Esophagus squamous epithelium (tissue), 5 donors: ENCODE results near the gene PRMT5. TPM values are rescaled to one million over a fixed set of nuclear protein-coding genes. Genes with fewer than 3 reads are reported as not detected.

Experiments
- DNase-seq: peaks from one replicate; lab custom pipeline; 2025; lab: John Stamatoyannopoulos, UW
- H3K27ac ChIP-seq, 4 donors: fragments of 200-600 bp; sonication (generic); one replicate each; pipeline ENCODE4 v1.5.1; 2016 to 2019; ENCODE audit warnings: mild to moderate bottlenecking in 1 of 4
- H3K27me3 ChIP-seq, 4 donors: fragments of 200-600 bp; sonication (generic); 1 replicate in 3 of 4; 2 replicates in 1 of 4; pipeline versions ENCODE4 v1.5.1 to v1.6.0; 2017 to 2021; ENCODE audit warnings: antibody characterized with exemption in 1 of 4
- H3K36me3 ChIP-seq, 3 donors: fragments of 200-600 bp; sonication (generic); one replicate each; pipeline ENCODE4 v1.5.1; 2016 to 2019
- H3K4me1 ChIP-seq, 3 donors: fragments of 200-600 bp; sonication (generic); one replicate each; pipeline ENCODE4 v1.5.1; 2017 to 2019
- H3K4me3 ChIP-seq, 4 donors: fragments of 200-600 bp; sonication (generic); 1 replicate in 3 of 4; 2 replicates in 1 of 4; pipeline ENCODE4 v1.5.1; 2016 to 2019; ENCODE audit warnings: mild to moderate bottlenecking in 2 of 4, moderate library complexity in 1 of 4
- H3K9me3 ChIP-seq, 3 donors: fragments of 200-600 bp; sonication (generic); one replicate each; pipeline ENCODE4 v1.5.1; 2016 to 2019
- POLR2A ChIP-seq, 4 donors: fragments of 450-650 bp; IDR thresholded peaks; one replicate each; pipeline ENCODE4 v1.6.1; 2017; ENCODE audit warnings: antibody characterized with exemption in 4 of 4, mild to moderate bottlenecking in 4 of 4, moderate library complexity in 3 of 4
- WGBS, 2 donors: methylation state at CpG; one replicate each; pipeline ENCODE4 v1.1.5; 2018; 5-methylcytosine and 5-hydroxymethylcytosine counted together
- intact Hi-C: fragments of 100-400 bp; cut with DNase I; formaldehyde crosslinking; loops from one replicate; pipeline ENCODE4 v1.15.0; 2022
- total RNA-seq, 4 donors: library from RNA; depleted of rRNA; stranded (reverse); fragments of >200 nt; gene quantifications; one replicate each; pipeline ENCODE4 v1.1.0, GENCODE V29; 2016
- TF ChIP-seq, protein P1 (sequence below), 6 experiments: fragments of 450-650 bp in 4 of 6; fragments of 200-600 bp in 2 of 6; sonication (generic) in 2 of 6; IDR thresholded peaks; one replicate each; pipeline ENCODE4 v1.5.1; 2016 to 2019; ENCODE audit warnings: antibody characterized with exemption in 6 of 6, mild to moderate bottlenecking in 4 of 6, moderate library complexity in 4 of 6
- donor health status: DM: yes; HTN: yes; CAD: no.

Gene PRMT5
- total RNA-seq, 4 donors from 2014 or later, result 36.5 to 75.0 (median 66.1) TPM

GRCh38 chr14:22976620-22977433 lies 47.7 kb upstream of the PRMT5 start:
- Histone ChIP-seq H3K36me3 (peaks cover 0 to 46% (median 6%) of the 10 kb centered on the region in 3 donors), H3K27ac (peak overlapping the region; percentile 90 to 95 (median 94)), H3K4me3 (no peak overlapping the region), H3K4me1 (peaks cover 23 to 83% (median 27%) of the 10 kb centered on the region in 3 donors), H3K9me3 (no peaks in the 10 kb centered on the region), H3K27me3 (peaks cover 0 to 13% (median 0%) of the 10 kb centered on the region in 4 donors)
- TF ChIP-seq, protein P1, sequence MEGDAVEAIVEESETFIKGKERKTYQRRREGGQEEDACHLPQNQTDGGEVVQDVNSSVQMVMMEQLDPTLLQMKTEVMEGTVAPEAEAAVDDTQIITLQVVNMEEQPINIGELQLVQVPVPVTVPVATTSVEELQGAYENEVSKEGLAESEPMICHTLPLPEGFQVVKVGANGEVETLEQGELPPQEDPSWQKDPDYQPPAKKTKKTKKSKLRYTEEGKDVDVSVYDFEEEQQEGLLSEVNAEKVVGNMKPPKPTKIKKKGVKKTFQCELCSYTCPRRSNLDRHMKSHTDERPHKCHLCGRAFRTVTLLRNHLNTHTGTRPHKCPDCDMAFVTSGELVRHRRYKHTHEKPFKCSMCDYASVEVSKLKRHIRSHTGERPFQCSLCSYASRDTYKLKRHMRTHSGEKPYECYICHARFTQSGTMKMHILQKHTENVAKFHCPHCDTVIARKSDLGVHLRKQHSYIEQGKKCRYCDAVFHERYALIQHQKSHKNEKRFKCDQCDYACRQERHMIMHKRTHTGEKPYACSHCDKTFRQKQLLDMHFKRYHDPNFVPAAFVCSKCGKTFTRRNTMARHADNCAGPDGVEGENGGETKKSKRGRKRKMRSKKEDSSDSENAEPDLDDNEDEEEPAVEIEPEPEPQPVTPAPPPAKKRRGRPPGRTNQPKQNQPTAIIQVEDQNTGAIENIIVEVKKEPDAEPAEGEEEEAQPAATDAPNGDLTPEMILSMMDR (IDR thresholded peaks at IDR 0.05), result no peak
- TF ChIP-seq POLR2A (IDR thresholded peaks at IDR 0.05), result no peak
- intact Hi-C loops, result loop anchor here (5.0 kb wide), 1 partner anchor 45 kb away; no protein-coding TSS in a partner anchor
- DNase-seq, result no peak
- 15 to 22% methylated on average over 6 of the region's 6 CpGs for WGBS, 2 donors

- H3K27ac ChIP-seq, result peak overlapping the region in 3 of 4 donors; percentile 9 to 29 (median 29)
- no peak for TF ChIP-seq POLR2A (IDR thresholded peaks at IDR 0.05)
- TF ChIP-seq, protein P1 (IDR thresholded peaks at IDR 0.05), result no peak
- intact Hi-C loops, result loop anchor here (5.0 kb wide), 1 partner anchor 42 kb away; no protein-coding TSS in a partner anchor
Observed at GRCh38 chr14:22974530-22975313, 45.5 kb upstream of the PRMT5 start.

GRCh38 chr14:22973217-22974032 lies 44.2 kb upstream of the PRMT5 start:
- intact Hi-C loops, result no loop called here
- TF ChIP-seq POLR2A (IDR thresholded peaks at IDR 0.05), result no peak
- TF ChIP-seq, protein P1 (IDR thresholded peaks at IDR 0.05), result peak in 5 of 6 experiments; percentile 66 to 79 (median 69)
- Histone ChIP-seq H3K27ac (peak overlapping the region; percentile 9 to 21 (median 15)), H3K4me3 (no peak overlapping the region), H3K27me3 (no peaks in the 10 kb centered on the region), H3K9me3 (no peaks in the 10 kb centered on the region), H3K4me1 (peaks cover 20 to 49% (median 22%) of the 10 kb centered on the region in 3 donors), H3K36me3 (peaks cover 0 to 62% (median 6%) of the 10 kb centered on the region in 3 donors)
- DNase-seq, result no peak
- 68 to 93% methylated on average over 3 of the region's 6 CpGs for WGBS, 2 donors

More at GRCh38 chr14:22974530-22975313, 45.5 kb upstream of the PRMT5 start:
- WGBS, 2 donors, result 54 to 90% methylated on average over 6 to 9 of the region's 9 CpGs
- H3K9me3 ChIP-seq, result no peaks in the 10 kb centered on the region
- no peak overlapping the region for H3K4me3 ChIP-seq
- H3K4me1 ChIP-seq, result peaks cover 23 to 62% (median 24%) of the 10 kb centered on the region in 3 donors
- no peaks in the 10 kb centered on the region for H3K27me3 ChIP-seq
- peaks cover 0 to 50% (median 6%) of the 10 kb centered on the region in 3 donors for H3K36me3 ChIP-seq
- DNase-seq, result no peak

GRCh38 chr14:22972313-22972930 lies 43.2 kb upstream of the PRMT5 start:
- intact Hi-C loops, result no loop called here
- H3K9me3 ChIP-seq, result no peaks in the 10 kb centered on the region

More at GRCh38 chr14:22972313-22972930, 43.2 kb upstream of the PRMT5 start:
- H3K27ac ChIP-seq, result no peak overlapping the region
- H3K4me1 ChIP-seq, result peaks cover 10 to 39% (median 12%) of the 10 kb centered on the region in 3 donors
- H3K36me3 ChIP-seq, result peaks cover 0 to 67% (median 6%) of the 10 kb centered on the region in 3 donors
- no peak for TF ChIP-seq POLR2A (IDR thresholded peaks at IDR 0.05)
- TF ChIP-seq, protein P1 (IDR thresholded peaks at IDR 0.05), result no peak
- H3K27me3 ChIP-seq, result no peaks in the 10 kb centered on the region
- no peak for DNase-seq
- WGBS, 2 donors, result 60 to 100% methylated on average over 1 of the region's 2 CpGs
- no peak overlapping the region for H3K4me3 ChIP-seq
